Smooth muscle cell (in vitro differentiated cells): ENCODE results near the gene TTLL9. TPM values are rescaled to one million over a fixed set of nuclear protein-coding genes. Genes with fewer than 3 reads are reported as not detected.

Experiments used
- DNase-seq: peaks from one replicate; lab custom pipeline; 2025; ENCODE audit not compliant: unreplicated experiment; lab: John Stamatoyannopoulos, UW
- H2AFZ ChIP-seq: fragments of 200-600 bp; sonication (generic); 2 replicates; pipeline ENCODE4 v1.6.0; 2016; ENCODE audit warnings: antibody characterized with exemption, low read depth, mild to moderate bottlenecking
- H3F3A ChIP-seq: fragments of 200-600 bp; sonication (generic); 2 replicates; pipeline ENCODE4 v1.6.0; 2017; ENCODE audit warnings: antibody characterized with exemption, low read depth
- H3K27ac ChIP-seq: fragments of 200-600 bp; sonication (generic); 2 replicates; pipeline ENCODE4 v1.5.1; 2016; ENCODE audit warnings: low read depth, mild to moderate bottlenecking
- H3K27me3 ChIP-seq: fragments of 200-600 bp; sonication (generic); 2 replicates; pipeline ENCODE4 v1.6.1; 2016; ENCODE audit warnings: low read depth, mild to moderate bottlenecking
- H3K36me3 ChIP-seq: fragments of 200-600 bp; sonication (generic); 2 replicates; pipeline ENCODE4 v1.5.1; 2016; ENCODE audit warnings: low read depth
- H3K4me1 ChIP-seq: fragments of 200-600 bp; sonication (generic); 2 replicates; pipeline ENCODE4 v1.5.1; 2016; ENCODE audit warnings: low read depth
- H3K4me2 ChIP-seq: fragments of 200-600 bp; sonication (generic); 2 replicates; pipeline ENCODE4 v1.6.0; 2016; ENCODE audit warnings: mild to moderate bottlenecking
- H3K4me3 ChIP-seq: fragments of 200-600 bp; sonication (generic); 2 replicates; pipeline ENCODE4 v1.5.1; 2016; ENCODE audit warnings: mild to moderate bottlenecking
- H3K79me2 ChIP-seq: fragments of 200-600 bp; sonication (generic); 2 replicates; pipeline ENCODE4 v1.6.0; 2016; ENCODE audit warnings: low read depth, mild to moderate bottlenecking
- H3K9ac ChIP-seq: fragments of 200-600 bp; sonication (generic); 2 replicates; pipeline ENCODE4 v1.6.0; 2016; ENCODE audit warnings: low read depth
- H3K9me3 ChIP-seq: fragments of 200-600 bp; sonication (generic); replicated peaks from 2 replicates; pipeline ENCODE4 v1.5.1; 2016; ENCODE audit warnings: low read depth
- H4K20me1 ChIP-seq: fragments of 200-600 bp; sonication (generic); 2 replicates; pipeline ENCODE4 v1.6.0; 2016; ENCODE audit warnings: low read depth
- CTCF ChIP-seq: fragments of 200-600 bp; sonication (generic); IDR thresholded peaks from 2 replicates; pipeline ENCODE4 v1.5.1; 2017; ENCODE audit warnings: borderline replicate concordance, mild to moderate bottlenecking, antibody characterized with exemption; ENCODE audit not compliant: insufficient read depth, poor library complexity, severe bottlenecking
- WGBS: methylation state at CpG from one replicate; pipeline ENCODE4 v1.1.7; 2016; ENCODE audit warnings: low lambda C conversion rate; 5-methylcytosine and 5-hydroxymethylcytosine counted together
- polyA plus RNA-seq: library from polyadenylated mRNA; unstranded; fragments of >200 nt; fragmentation: Nextera tagmentation; extraction: Ambion mirVana; gene quantifications from 2 replicates; pipeline ENCODE4 v1.2.1, GENCODE V29; 2016
- total RNA-seq: library from RNA; depleted of rRNA; stranded (reverse); fragments of >200 nt; gene quantifications from 2 replicates; pipeline ENCODE4 v1.2.3, GENCODE V29; 2014

Gene TTLL9
- total and polyA plus RNA-seq, 2 experiments from 2014 or later: 0.13 TPM; not detected in 1

DNA sequence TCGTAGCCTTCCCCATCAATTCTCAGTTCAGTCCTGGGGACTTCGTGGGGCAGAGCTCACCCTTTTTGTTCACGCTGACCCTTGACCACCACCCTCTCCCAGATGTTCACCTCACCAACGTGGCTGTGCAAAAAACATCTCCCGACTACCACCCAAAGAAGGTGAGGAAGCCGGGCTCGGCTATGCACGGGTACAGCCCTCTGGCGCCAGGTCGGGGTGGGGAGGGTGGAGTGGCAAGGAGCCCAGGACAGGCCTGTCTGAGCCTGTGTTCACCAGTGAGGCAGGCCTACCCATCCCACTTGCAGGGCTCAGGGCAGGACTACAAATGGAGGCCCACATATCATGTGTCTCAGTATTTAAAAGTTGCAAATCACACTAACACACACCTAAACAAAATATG, 63.3 kb downstream of the TTLL9 start:
- H3K9me3 ChIP-seq: no peaks in the 10 kb centered on the region
- no peak for DNase-seq
- 87% methylated on average over 10 of the region's 10 CpGs for WGBS
- no peaks in the 10 kb centered on the region for H3K4me1 ChIP-seq
- no peak overlapping the region for H3K27ac ChIP-seq
- TF ChIP-seq CTCF: no peak
- no peaks in the 10 kb centered on the region for H3K27me3 ChIP-seq
- H3K36me3 ChIP-seq: no peaks in the 10 kb centered on the region
- no peaks in the 10 kb centered on the region for H3K79me2 ChIP-seq
- H3K4me2 ChIP-seq: no peak overlapping the region
- H3K9ac ChIP-seq: no peak overlapping the region
- H2AFZ ChIP-seq: no peak overlapping the region
- H4K20me1 ChIP-seq: no peaks in the 10 kb centered on the region
- no peaks in the 10 kb centered on the region for H3F3A ChIP-seq
- H3K4me3 ChIP-seq: no peak overlapping the region

DNA sequence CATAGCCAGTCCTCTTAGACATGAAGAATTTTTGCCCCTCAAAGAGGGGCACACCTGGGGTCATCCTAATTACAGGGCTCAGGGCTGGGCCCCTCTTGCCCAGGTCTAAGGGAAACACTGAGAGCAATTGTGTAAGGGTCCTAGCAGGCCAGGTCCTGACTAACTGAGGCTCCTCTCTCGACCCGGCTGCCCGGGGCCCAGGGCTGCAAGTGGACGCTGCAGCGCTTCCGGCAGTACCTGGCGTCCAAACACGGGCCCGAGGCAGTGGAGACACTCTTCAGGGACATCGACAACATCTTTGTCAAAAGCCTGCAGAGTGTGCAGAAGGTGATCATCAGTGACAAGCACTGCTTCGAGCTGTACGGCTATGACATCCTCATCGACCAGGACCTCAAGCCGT, 64.1 kb downstream of the TTLL9 start:
- Histone ChIP-seq H2AFZ (no peak overlapping the region), H3F3A (no peaks in the 10 kb centered on the region), H3K79me2 (no peaks in the 10 kb centered on the region), H4K20me1 (no peaks in the 10 kb centered on the region), H3K27me3 (no peaks in the 10 kb centered on the region), H3K9ac (no peak overlapping the region), H3K4me2 (no peak overlapping the region), H3K4me1 (no peaks in the 10 kb centered on the region), H3K36me3 (no peaks in the 10 kb centered on the region), H3K9me3 (no peaks in the 10 kb centered on the region), H3K27ac (no peak overlapping the region), H3K4me3 (no peak overlapping the region)
- no peak for TF ChIP-seq CTCF
- WGBS: 93% methylated on average over 14 of the region's 14 CpGs
- no peak for DNase-seq

- H3F3A ChIP-seq: no peaks in the 10 kb centered on the region
- H3K4me3 ChIP-seq: no peak overlapping the region
- no peak overlapping the region for H3K4me2 ChIP-seq
- no peak overlapping the region for H2AFZ ChIP-seq
- H3K9me3 ChIP-seq: no peaks in the 10 kb centered on the region
- no peak overlapping the region for H3K9ac ChIP-seq
- H3K79me2 ChIP-seq: no peaks in the 10 kb centered on the region
- no peak for TF ChIP-seq CTCF
- no peaks in the 10 kb centered on the region for H3K27me3 ChIP-seq
- 79% methylated on average over 8 of the region's 8 CpGs for WGBS
- H3K4me1 ChIP-seq: no peaks in the 10 kb centered on the region
- DNase-seq: no peak
- no peaks in the 10 kb centered on the region for H3K36me3 ChIP-seq
- no peak overlapping the region for H3K27ac ChIP-seq
- no peaks in the 10 kb centered on the region for H4K20me1 ChIP-seq
These were observed 64.7 kb downstream of the TTLL9 start for GRCh38 chr20:31934968-31935764.

DNA sequence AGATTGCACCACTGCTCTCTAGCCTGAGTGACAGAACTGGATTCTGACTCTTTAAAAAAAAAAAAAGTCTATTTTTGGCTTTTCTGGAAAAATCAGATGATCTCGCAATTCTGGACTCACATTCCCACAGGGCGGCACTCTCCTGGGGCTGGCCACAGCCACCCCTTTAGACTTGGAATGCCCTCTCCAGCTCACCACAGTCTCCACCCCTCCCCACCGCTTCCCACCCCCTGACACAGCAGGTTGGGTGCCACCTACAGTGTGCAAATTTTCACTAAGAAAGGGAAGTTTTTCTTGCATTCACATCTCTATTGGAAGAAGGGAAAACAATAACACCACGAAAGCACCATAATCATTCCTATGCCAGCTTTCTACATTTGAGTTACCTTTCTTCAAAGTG, 66.0 kb downstream of the TTLL9 start:
- no peak overlapping the region for H2AFZ ChIP-seq

More for the DNA sequence above, 66.0 kb downstream of the TTLL9 start:
- Histone ChIP-seq H3K4me2 (no peak overlapping the region), H3K36me3 (no peaks in the 10 kb centered on the region), H4K20me1 (no peaks in the 10 kb centered on the region), H3K4me1 (no peaks in the 10 kb centered on the region), H3K79me2 (no peaks in the 10 kb centered on the region), H3K9ac (no peak overlapping the region), H3F3A (no peaks in the 10 kb centered on the region), H3K27me3 (no peaks in the 10 kb centered on the region), H3K27ac (no peak overlapping the region), H3K9me3 (no peaks in the 10 kb centered on the region), H3K4me3 (no peak overlapping the region)
- 61% methylated on average over 4 of the region's 4 CpGs for WGBS
- DNase-seq: no peak
- TF ChIP-seq CTCF: no peak
